Hematopoietic multipotent progenitor cell treated with erythropoietin and hydrocortisone succinate and interleukin-3 and kit ligand, for 6 days (in vitro differentiated cells): ENCODE results near the gene FBXW10B.
"Not testable (repeated sequence)": the region's sequence is repeated elsewhere in the genome, so short reads cannot be mapped to it uniquely, and the experiment has no call there.

ENCODE experiments used
- DNase-seq: peaks from one replicate; pipeline ENCODE4 v3.0.0-alpha.2; 2015

Gene FBXW10B

GRCh38 chr17:15619331-15620058 is at the start of gene FBXW10B:
Gene FBXW10B (minus strand): TSS chr17:15619704. CDS start chr17:15619512, 192 bp downstream.
- DNase-seq = not testable (repeated sequence)

GRCh38 chr17:15663691-15664090 is 44.2 kb upstream of the FBXW10B start:
- no peak for DNase-seq

- DNase-seq = no peak
These were observed 43.7 kb upstream of the FBXW10B start for GRCh38 chr17:15663176-15663575.

GRCh38 chr17:15662681-15663080 is 43.2 kb upstream of the FBXW10B start:
- peak; percentile 51 for DNase-seq

- no peak for DNase-seq
These were observed 40.6 kb upstream of the FBXW10B start for GRCh38 chr17:15660077-15660476.

- no peak for DNase-seq
These were observed 40.2 kb upstream of the FBXW10B start for GRCh38 chr17:15659663-15660062.

GRCh38 chr17:15659236-15659635 is 39.7 kb upstream of the FBXW10B start:
- no peak for DNase-seq

GRCh38 chr17:15658296-15658695 is 38.8 kb upstream of the FBXW10B start:
- no peak for DNase-seq

GRCh38 chr17:15657868-15658267 is 38.4 kb upstream of the FBXW10B start:
- DNase-seq = no peak

GRCh38 chr17:15654886-15655561 is 35.5 kb upstream of the FBXW10B start:
- DNase-seq = no peak

GRCh38 chr17:15654401-15654800 is 34.9 kb upstream of the FBXW10B start:
- not testable (repeated sequence) for DNase-seq

- DNase-seq = no peak
These were observed 33.5 kb upstream of the FBXW10B start for GRCh38 chr17:15652960-15653359.

GRCh38 chr17:15651583-15652110 is 32.1 kb upstream of the FBXW10B start:
- peak; percentile 98 for DNase-seq

GRCh38 chr17:15650741-15651582 is 31.5 kb upstream of the FBXW10B start:
- DNase-seq = no peak

- no peak for DNase-seq
These were observed 30.4 kb upstream of the FBXW10B start for GRCh38 chr17:15649861-15650421.

- peak; percentile 33 for DNase-seq
These were observed 28.9 kb upstream of the FBXW10B start for GRCh38 chr17:15648386-15648785.

GRCh38 chr17:15645942-15646312 is 26.4 kb upstream of the FBXW10B start:
- DNase-seq = not testable (repeated sequence)

- DNase-seq = not testable (repeated sequence)
These were observed 25.8 kb upstream of the FBXW10B start for GRCh38 chr17:15645099-15645941.

GRCh38 chr17:15642505-15643251 is 23.2 kb upstream of the FBXW10B start:
- not testable (repeated sequence) for DNase-seq

GRCh38 chr17:15642014-15642413 is 22.5 kb upstream of the FBXW10B start:
- not testable (repeated sequence) for DNase-seq

GRCh38 chr17:15630930-15631453 is 11.5 kb upstream of the FBXW10B start:
- DNase-seq = not testable (repeated sequence)
